GM12878 (cell line): ENCODE measurements around the gene KIF2C. TPM values are rescaled to one million over a fixed set of nuclear protein-coding genes. Genes with fewer than 3 reads are reported as not detected.

Source experiments
- BRCA1 ChIP-seq: IDR thresholded peaks from 2 replicates; pipeline ENCODE4 v1.6.1; 2011; ENCODE audit warnings: low read depth, low read length, improper control_type of control experiment
- CBX5 ChIP-seq: sonication (generic); IDR thresholded peaks from 2 replicates; pipeline ENCODE4 v1.6.1; 2016; ENCODE audit warnings: low read depth, moderate library complexity, mild to moderate bottlenecking, inconsistent platforms
- CHD2 ChIP-seq: IDR thresholded peaks from 2 replicates; pipeline ENCODE4 v1.6.1; 2011; ENCODE audit warnings: low read depth, low read length, improper control_type of control experiment, borderline replicate concordance
- E4F1 ChIP-seq: fragments of 450-650 bp; IDR thresholded peaks from 2 replicates; pipeline ENCODE4 v1.6.1; 2018; ENCODE audit warnings: borderline replicate concordance, mild to moderate bottlenecking; ENCODE audit not compliant: partially characterized antibody
- EP300 ChIP-seq, 2 experiments: fragments of 150-350 bp in 1 of 2; IDR thresholded peaks; 2 replicates each; pipeline ENCODE4 v1.6.1; 2011 to 2012; ENCODE audit warnings: low read depth in 2 of 2, low read length in 2 of 2, borderline replicate concordance in 1 of 2, improper control_type of control experiment in 1 of 2, inconsistent platforms in 1 of 2; ENCODE audit not compliant: control insufficient read depth in 1 of 2
- FOXM1 ChIP-seq: IDR thresholded peaks from 2 replicates; pipeline ENCODE4 v1.6.1; 2012; ENCODE audit warnings: low read depth, mild to moderate bottlenecking, inconsistent platforms, low read length, moderate library complexity
- GATAD2B ChIP-seq: fragments of 450-650 bp; conservative IDR thresholded peaks from 2 replicates; pipeline ENCODE4 v1.6.1; 2017; ENCODE audit warnings: low read depth, mild to moderate bottlenecking, moderate library complexity
- IKZF2 ChIP-seq, 2 experiments: fragments of 450-650 bp; IDR thresholded peaks; 2 replicates each; pipeline ENCODE4 v1.6.1; 2017; ENCODE audit warnings: mild to moderate bottlenecking in 2 of 2, moderate library complexity in 2 of 2
- JUND ChIP-seq: IDR thresholded peaks from 2 replicates; pipeline ENCODE4 v1.6.1; 2012; ENCODE audit warnings: low read depth, mild to moderate bottlenecking, low read length, improper control_type of control experiment, moderate library complexity
- KDM1A ChIP-seq: fragments of 200-600 bp; sonication (generic); IDR thresholded peaks from 2 replicates; pipeline ENCODE4 v1.6.1; 2016; ENCODE audit warnings: borderline replicate concordance
- MYC ChIP-seq: IDR thresholded peaks from 2 replicates; pipeline ENCODE4 v1.6.1; 2011; ENCODE audit warnings: mild to moderate bottlenecking, low read length, moderate library complexity, inconsistent platforms; ENCODE audit not compliant: insufficient read depth, insufficient replicate concordance, insufficient read length, severe bottlenecking
- NKRF ChIP-seq: fragments of 450-650 bp; conservative IDR thresholded peaks from 2 replicates; pipeline ENCODE4 v1.6.1; 2017; ENCODE audit warnings: mild to moderate bottlenecking, moderate library complexity
- NR2C2 ChIP-seq: IDR thresholded peaks from 2 replicates; pipeline ENCODE4 v1.6.1; 2011; ENCODE audit warnings: borderline replicate concordance, low read depth; ENCODE audit not compliant: control insufficient read depth, insufficient read length
- NRF1 ChIP-seq: conservative IDR thresholded peaks from 2 replicates; pipeline ENCODE4 v1.6.1; 2011; ENCODE audit warnings: mild to moderate bottlenecking, low read depth, low read length, improper control_type of control experiment
- SP1 ChIP-seq: IDR thresholded peaks from one replicate; pipeline ENCODE4 v1.6.1; 2011; ENCODE audit warnings: low read depth, low read length
- TCF12 ChIP-seq: IDR thresholded peaks from 2 replicates; pipeline ENCODE4 v1.6.1; 2011; ENCODE audit warnings: low read depth, mild to moderate bottlenecking, low read length
- YBX1 ChIP-seq: fragments of 450-650 bp; IDR thresholded peaks from 2 replicates; pipeline ENCODE4 v1.6.1; 2016; ENCODE audit warnings: antibody characterized with exemption
- ZBED1 ChIP-seq: IDR thresholded peaks from 2 replicates; pipeline ENCODE4 v1.6.1; 2016; ENCODE audit warnings: borderline replicate concordance
- ZNF622 ChIP-seq: fragments of 450-650 bp; IDR thresholded peaks from 2 replicates; pipeline ENCODE4 v1.6.1; 2017; ENCODE audit warnings: mild to moderate bottlenecking, inconsistent platforms
- polyA plus RNA-seq, 11 experiments: library from polyadenylated mRNA; depleted of rRNA in 4 of 11; unstranded in 6 of 11; stranded (reverse) in 5 of 11; fragments of >200 nt; fragmentation: Nextera tagmentation in 4 of 11; fragmentation: Illumina TruSeq in 1 of 11; extraction: Ambion mirVana in 4 of 11; extraction: Trizol in 1 of 11; gene quantifications; 1 replicate in 1 of 11; 2 replicates in 10 of 11; pipeline versions ENCODE4 v1.2.1 to v1.2.3, GENCODE V29; 2011 to 2016; ENCODE audit warnings: inconsistent platforms in 2 of 11, missing spikeins in 2 of 11, low read depth in 1 of 11
- total RNA-seq, 4 experiments: library from RNA; depleted of rRNA in 3 of 4; stranded (reverse); fragments of >200 nt in 3 of 4; fragmentation: Illumina TruSeq in 1 of 4; extraction: Trizol in 1 of 4; gene quantifications; 2 replicates each; pipeline versions ENCODE4 v1.2.1 to v1.2.3, GENCODE V29; 2013 to 2021
- TF ChIP-seq, protein P1 (sequence below): IDR thresholded peaks from 2 replicates; pipeline ENCODE4 v1.6.1; 2012; ENCODE audit warnings: mild to moderate bottlenecking, low read depth, low read length
- TF ChIP-seq, protein P2 (sequence below): fragments of 450-650 bp; IDR thresholded peaks from 2 replicates; pipeline ENCODE4 v1.6.1; 2017; ENCODE audit warnings: low read depth, mild to moderate bottlenecking, moderate library complexity

The KIF2C gene
- total and polyA plus RNA-seq, 10 of the 15 experiments (the other 5 are each of a cell fraction or from before 2014, with no cell fraction given), result 42.3 to 104 (median 83.8) TPM

- no peak for TF ChIP-seq JUND
- peak; percentile 51; the same call in 1 of the 2 replicates for TF ChIP-seq TCF12
- no peak for TF ChIP-seq YBX1
- TF ChIP-seq NR2C2, result no peak
- TF ChIP-seq E4F1, result no peak
- TF ChIP-seq ZNF622, result no peak
- TF ChIP-seq GATAD2B, result no peak
- TF ChIP-seq IKZF2 (IDR thresholded peaks at IDR 0.05), result peak; percentile 45 to 47; a peak in 2 of 4 replicates
- TF ChIP-seq BRCA1, result no peak
- no peak for TF ChIP-seq KDM1A
- TF ChIP-seq, protein P1, sequence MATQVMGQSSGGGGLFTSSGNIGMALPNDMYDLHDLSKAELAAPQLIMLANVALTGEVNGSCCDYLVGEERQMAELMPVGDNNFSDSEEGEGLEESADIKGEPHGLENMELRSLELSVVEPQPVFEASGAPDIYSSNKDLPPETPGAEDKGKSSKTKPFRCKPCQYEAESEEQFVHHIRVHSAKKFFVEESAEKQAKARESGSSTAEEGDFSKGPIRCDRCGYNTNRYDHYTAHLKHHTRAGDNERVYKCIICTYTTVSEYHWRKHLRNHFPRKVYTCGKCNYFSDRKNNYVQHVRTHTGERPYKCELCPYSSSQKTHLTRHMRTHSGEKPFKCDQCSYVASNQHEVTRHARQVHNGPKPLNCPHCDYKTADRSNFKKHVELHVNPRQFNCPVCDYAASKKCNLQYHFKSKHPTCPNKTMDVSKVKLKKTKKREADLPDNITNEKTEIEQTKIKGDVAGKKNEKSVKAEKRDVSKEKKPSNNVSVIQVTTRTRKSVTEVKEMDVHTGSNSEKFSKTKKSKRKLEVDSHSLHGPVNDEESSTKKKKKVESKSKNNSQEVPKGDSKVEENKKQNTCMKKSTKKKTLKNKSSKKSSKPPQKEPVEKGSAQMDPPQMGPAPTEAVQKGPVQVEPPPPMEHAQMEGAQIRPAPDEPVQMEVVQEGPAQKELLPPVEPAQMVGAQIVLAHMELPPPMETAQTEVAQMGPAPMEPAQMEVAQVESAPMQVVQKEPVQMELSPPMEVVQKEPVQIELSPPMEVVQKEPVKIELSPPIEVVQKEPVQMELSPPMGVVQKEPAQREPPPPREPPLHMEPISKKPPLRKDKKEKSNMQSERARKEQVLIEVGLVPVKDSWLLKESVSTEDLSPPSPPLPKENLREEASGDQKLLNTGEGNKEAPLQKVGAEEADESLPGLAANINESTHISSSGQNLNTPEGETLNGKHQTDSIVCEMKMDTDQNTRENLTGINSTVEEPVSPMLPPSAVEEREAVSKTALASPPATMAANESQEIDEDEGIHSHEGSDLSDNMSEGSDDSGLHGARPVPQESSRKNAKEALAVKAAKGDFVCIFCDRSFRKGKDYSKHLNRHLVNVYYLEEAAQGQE, result no peak
- no peak for TF ChIP-seq EP300 (IDR thresholded peaks at IDR 0.05; ENCODE audit: borderline replicate concordance in 1 of 2, control insufficient read depth in 1 of 2, low read depth in 2 of 2, low read length in 2 of 2)
- TF ChIP-seq, protein P2, sequence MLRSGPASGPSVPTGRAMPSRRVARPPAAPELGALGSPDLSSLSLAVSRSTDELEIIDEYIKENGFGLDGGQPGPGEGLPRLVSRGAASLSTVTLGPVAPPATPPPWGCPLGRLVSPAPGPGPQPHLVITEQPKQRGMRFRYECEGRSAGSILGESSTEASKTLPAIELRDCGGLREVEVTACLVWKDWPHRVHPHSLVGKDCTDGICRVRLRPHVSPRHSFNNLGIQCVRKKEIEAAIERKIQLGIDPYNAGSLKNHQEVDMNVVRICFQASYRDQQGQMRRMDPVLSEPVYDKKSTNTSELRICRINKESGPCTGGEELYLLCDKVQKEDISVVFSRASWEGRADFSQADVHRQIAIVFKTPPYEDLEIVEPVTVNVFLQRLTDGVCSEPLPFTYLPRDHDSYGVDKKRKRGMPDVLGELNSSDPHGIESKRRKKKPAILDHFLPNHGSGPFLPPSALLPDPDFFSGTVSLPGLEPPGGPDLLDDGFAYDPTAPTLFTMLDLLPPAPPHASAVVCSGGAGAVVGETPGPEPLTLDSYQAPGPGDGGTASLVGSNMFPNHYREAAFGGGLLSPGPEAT, result no peak
- TF ChIP-seq CHD2, result no peak
- no peak for TF ChIP-seq FOXM1
- TF ChIP-seq CBX5, result no peak
- TF ChIP-seq MYC, result no peak
- no peak for TF ChIP-seq NRF1
- TF ChIP-seq NKRF, result no peak
- no peak for TF ChIP-seq ZBED1
- TF ChIP-seq SP1, result no peak
Observed at GRCh38 chr1:44713321-44713781, 26.3 kb upstream of the KIF2C start (continued).
